Neural progenitor cell (in vitro differentiated cells): ENCODE data around the gene PTH2R.

ENCODE experiments used
- CTCF ChIP-seq: fragments of 200-600 bp; sonication (generic); IDR thresholded peaks from 2 replicates; pipeline ENCODE4 v1.5.1; 2017; ENCODE audit warnings: antibody characterized with exemption, mild to moderate bottlenecking
- EZH2 ChIP-seq: fragments of 200-600 bp; sonication (generic); IDR thresholded peaks from 2 replicates; pipeline ENCODE4 v1.6.1; 2017; ENCODE audit warnings: antibody characterized with exemption, mild to moderate bottlenecking, moderate library complexity
- EZH2phosphoT487 ChIP-seq: fragments of 200-600 bp; sonication (generic); IDR thresholded peaks from 2 replicates; pipeline ENCODE4 v1.6.1; 2017; ENCODE audit warnings: antibody characterized with exemption

GRCh38 chr2:208496129-208496528 lies 89.5 kb downstream of the PTH2R start:
- TF ChIP-seq EZH2 (no peak), CTCF (no peak), EZH2phosphoT487 (no peak)
